GM10266 (cell line): ENCODE results near the gene FGFR3.

Source experiments
- DNase-seq: peaks from one replicate; pipeline ENCODE4 v3.0.0; 2012; ENCODE audit errors: extremely low spot score
- TF ChIP-seq, protein P1 (sequence below): IDR thresholded peaks from 2 replicates; pipeline ENCODE4 v1.5.1; 2012; ENCODE audit warnings: mild to moderate bottlenecking, low read depth; ENCODE audit not compliant: control insufficient read depth, insufficient read depth; ENCODE audit errors: missing control alignments

Gene FGFR3

DNA sequence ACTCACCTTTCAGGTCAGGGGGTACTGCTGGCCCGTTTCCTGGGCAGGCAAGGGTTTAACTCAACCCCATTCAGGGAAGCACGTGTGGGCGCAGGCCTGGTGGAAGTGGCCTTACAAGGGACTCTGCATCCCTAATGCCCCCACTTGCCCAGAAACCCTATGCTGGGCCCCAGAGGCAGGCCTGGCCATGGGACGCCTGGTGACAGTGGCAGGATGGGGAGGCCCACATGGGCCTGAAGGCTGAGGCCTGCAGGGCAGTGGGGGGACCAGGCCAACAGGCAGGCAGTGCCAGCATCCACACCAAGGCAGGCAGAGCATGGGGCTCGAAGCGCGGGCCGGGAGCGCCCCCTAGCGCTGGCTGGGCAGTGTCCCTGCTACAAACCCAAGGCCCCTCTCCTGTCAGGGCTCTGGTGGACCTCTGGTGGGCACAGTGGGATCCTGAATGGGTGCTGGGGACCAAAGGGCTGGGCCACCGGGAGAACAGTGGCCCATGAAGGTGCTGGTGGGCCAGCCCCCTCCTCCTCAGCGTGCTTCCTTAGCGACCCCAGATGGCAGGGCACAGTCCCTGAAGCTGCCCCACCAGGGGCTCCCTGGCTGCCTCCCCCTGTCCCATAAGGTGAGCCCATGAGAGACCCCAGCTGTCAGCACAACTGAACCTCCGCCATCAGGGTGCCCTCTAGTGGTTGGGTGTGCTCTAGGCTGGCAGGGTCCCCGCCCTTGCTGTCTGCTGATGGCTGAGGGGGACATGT is 16.8 kb downstream of the FGFR3 start:
- TF ChIP-seq, protein P1, sequence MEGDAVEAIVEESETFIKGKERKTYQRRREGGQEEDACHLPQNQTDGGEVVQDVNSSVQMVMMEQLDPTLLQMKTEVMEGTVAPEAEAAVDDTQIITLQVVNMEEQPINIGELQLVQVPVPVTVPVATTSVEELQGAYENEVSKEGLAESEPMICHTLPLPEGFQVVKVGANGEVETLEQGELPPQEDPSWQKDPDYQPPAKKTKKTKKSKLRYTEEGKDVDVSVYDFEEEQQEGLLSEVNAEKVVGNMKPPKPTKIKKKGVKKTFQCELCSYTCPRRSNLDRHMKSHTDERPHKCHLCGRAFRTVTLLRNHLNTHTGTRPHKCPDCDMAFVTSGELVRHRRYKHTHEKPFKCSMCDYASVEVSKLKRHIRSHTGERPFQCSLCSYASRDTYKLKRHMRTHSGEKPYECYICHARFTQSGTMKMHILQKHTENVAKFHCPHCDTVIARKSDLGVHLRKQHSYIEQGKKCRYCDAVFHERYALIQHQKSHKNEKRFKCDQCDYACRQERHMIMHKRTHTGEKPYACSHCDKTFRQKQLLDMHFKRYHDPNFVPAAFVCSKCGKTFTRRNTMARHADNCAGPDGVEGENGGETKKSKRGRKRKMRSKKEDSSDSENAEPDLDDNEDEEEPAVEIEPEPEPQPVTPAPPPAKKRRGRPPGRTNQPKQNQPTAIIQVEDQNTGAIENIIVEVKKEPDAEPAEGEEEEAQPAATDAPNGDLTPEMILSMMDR: peak; percentile 87
- DNase-seq: peak; percentile 92

DNA sequence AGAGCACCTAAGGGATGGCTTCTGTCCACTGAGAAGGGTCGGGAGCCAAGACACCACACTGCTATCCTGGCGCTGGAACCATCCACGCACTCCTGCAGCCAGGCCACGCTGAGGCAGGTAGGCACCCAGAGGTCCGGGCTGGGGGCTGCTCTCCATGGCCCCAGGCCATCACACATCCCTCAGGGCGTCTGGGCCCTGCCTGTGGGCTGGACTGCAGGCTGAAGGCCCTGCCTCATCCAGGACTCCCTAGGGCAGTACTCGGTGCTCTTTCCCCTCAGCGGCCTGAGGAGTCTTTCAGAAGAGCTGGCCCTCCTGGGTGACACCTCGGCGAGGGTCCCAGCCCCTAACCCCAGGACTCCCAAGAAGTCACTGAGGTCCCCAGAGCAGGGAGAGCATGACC is 17.7 kb downstream of the FGFR3 start:
- TF ChIP-seq, protein P1: no peak
- DNase-seq: no peak

DNA sequence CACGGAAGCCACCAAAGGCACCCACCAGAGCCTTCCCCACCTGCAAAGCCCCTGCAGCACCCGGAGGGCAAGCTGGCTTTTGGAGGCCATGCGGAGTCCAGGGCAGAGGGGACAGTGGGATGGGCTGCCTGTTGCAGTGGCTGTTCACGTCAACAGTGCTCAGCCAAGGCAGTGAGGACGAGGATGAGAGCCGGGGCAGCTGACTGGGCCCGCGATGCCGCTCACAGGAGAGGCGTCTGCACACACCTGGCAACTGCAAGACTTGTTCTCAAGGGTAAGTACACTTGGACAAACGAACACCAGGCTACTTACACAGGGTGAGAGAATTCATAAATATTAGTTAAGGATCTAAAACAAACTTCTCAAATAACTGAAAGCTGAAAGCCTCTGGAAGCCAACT is 19.6 kb downstream of the FGFR3 start:
- TF ChIP-seq, protein P1: no peak
- no peak for DNase-seq

DNA sequence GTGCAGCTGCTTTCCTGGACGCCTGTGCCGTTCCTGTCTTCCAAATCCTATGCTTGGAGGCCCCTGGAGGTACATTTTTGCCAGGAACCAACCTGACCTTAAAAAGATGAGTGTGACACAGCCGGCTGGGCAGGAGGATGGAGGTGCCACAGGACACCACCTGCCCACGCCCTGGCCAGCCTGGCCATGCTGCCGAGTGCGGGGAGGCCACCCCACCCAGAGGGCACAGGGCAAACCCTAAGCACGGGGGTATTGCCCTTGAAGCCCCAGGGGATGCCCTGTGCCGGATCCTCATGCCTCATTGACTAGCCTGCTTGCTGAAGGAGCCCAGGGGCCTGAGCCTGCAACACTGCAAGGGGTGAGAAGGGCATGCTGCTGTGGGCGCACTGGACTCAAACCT is 20.1 kb downstream of the FGFR3 start:
- TF ChIP-seq, protein P1: no peak
- DNase-seq: no peak

DNA sequence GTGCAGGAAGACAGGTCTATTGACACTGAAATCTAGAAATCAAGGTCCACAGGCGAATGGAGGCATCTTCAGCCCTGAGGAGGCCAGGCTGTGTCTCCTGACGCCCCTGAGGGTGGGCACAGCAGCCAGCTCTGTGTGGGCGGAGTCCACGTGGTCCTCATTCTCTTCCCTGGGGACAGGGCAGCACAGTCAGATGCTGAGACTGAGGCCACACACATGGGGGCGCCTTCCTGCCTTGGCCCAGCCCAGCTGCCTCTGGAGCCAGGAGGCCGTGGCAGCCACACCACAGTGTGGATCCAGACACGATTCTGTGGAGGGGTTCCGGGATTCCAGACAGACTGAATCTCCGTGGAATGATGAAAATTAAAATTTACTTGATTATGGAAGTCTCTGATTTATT is 20.8 kb downstream of the FGFR3 start:
- no peak for DNase-seq
- TF ChIP-seq, protein P1: peak; percentile 49

DNA sequence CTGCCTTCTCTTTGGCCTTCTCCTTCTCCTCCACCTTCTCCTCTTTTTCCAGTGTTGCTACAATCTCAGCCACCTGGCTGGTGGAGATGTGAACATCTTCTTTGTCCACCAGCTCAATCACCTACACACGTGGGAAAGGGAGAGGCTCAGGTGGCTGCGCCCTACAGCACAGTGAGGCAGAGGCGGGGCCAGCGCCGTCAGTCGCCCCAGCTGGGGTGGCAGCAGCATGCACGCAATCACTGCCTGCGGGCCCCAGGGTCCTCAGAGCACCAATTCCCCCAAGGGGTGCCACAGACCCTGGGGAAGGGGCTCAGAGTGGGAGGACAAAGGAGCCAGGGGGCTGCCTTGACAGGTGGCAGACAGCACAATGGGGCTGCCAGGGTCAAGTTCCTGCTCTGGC is 21.4 kb downstream of the FGFR3 start:
- TF ChIP-seq, protein P1: no peak

More for the DNA sequence above, 21.4 kb downstream of the FGFR3 start:
- no peak for DNase-seq
